Activated CD4-positive, alpha-beta T cell treated with anti-CD3 and anti-CD28 coated beads, Interleukin-2, amount 50 U/mL, for 48 hours (primary cell): Measurements from ENCODE around the gene PTTG2.
"Not testable (repeated sequence)": the region's sequence is repeated elsewhere in the genome, so short reads cannot be mapped to it uniquely, and the experiment has no call there.

Source experiments
- DNase-seq, 2 experiments: peaks; one replicate each; pipeline ENCODE4 v3.0.0-alpha.2; 2020

The PTTG2 gene

DNA sequence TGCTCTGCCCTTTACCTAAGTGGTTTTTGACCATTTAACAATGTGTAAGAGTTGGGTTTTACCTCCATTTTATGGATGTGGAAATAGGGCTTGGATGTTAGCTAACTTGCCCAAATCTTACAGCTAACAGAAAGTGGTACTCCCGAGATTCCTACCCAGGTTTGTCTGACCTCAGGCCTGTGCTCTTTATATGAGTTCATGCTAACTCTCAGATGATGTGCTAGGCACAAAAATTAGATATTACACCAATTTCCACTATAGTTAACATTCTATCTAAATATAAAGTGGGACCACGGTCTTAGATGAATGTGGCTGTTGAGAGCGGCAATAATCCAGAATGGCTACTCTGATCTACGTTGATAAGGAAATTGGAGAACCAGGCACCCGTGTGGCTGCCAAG, at the start of gene PTTG2:
TSS of gene PTTG2 (plus strand) at position 301 of the 400 bp plus-strand sequence. CDS start at position 338, 37 bp downstream.
- DNase-seq: no peak

DNA sequence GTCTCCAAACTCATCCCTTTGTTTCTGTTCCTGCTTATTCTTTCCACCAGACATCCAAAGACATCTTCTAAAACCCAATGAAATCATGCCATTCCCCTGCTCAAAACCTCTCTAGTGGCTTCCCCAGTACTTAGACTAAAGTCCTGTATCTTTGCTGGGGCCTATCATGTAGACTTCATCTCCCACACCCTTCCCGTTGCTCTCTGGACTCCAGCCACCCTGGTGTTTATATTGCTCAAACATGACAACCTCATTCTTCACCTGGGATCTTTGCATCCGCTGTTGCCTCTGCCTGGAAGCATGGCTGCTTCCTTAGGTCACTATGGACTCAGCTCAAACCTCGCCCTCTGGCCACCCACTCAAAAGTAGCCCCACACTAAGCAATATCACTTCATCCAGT, 45.7 kb upstream of the PTTG2 start:
- no peak for DNase-seq

DNA sequence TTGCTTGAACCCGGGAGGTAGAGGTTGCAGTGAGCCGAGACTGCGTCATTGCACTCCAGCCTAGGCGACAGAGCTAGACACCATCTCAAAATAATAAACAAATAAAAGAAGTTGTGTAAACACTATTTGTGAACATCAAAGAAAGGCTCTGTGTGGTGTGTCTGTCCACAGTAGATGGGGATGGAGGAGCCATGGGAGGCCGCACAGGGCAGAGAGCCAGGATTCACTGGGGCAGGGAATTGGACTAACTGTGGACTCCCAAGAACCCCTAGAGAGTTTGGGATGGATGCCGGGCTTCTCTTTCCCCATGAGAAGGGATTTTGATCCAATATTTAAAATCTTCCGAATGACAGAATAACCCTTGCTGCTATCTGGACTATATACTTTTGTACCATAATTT, 42.8 kb upstream of the PTTG2 start:
- DNase-seq: no peak

DNA sequence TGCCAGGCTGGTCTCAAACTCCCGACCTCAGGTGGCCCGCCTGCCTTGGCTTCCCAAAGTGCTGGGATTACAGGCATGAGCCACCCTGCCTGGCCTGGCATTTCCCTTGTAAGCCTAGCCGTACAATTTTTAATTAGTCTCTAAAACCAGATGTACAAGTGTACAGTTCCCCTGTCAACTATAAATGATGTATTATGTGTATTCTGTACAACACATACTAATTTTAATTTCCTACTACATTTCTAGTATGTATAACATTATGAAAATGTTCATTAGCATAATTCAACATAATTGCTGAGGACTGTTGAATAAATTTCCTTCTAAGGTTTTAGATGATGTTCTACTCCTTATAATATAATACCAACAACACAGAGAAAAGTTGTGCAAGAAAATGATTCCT, 41.5 kb upstream of the PTTG2 start:
- no peak for DNase-seq

- DNase-seq: no peak
These were observed 37.9 kb upstream of the PTTG2 start for GRCh38 chr4:37922328-37922727.

- DNase-seq: not testable (repeated sequence)
These were observed 37.1 kb upstream of the PTTG2 start for GRCh38 chr4:37923089-37923488.

GRCh38 chr4:37924946-37925345, 35.3 kb upstream of the PTTG2 start:
- no peak for DNase-seq

DNA sequence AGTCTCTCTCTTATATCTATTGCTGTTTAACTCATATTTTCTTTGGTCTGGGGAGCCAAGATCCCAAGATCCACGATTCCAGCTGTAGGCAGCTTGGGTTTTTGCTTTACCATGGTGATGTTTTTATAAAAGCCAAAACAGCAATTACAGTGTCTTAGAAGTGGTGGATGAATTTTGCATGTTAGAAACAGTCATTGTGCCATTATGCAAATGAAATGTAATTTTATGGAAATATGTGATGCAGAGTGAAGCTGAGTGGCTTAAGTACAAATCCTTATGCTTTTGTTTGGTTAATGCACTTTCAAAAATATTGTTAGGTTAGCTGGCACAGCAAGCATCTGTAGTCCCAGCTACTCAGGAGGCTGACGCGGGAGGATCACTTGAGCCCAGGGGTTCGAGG, 32.8 kb upstream of the PTTG2 start:
- DNase-seq: no peak

DNA sequence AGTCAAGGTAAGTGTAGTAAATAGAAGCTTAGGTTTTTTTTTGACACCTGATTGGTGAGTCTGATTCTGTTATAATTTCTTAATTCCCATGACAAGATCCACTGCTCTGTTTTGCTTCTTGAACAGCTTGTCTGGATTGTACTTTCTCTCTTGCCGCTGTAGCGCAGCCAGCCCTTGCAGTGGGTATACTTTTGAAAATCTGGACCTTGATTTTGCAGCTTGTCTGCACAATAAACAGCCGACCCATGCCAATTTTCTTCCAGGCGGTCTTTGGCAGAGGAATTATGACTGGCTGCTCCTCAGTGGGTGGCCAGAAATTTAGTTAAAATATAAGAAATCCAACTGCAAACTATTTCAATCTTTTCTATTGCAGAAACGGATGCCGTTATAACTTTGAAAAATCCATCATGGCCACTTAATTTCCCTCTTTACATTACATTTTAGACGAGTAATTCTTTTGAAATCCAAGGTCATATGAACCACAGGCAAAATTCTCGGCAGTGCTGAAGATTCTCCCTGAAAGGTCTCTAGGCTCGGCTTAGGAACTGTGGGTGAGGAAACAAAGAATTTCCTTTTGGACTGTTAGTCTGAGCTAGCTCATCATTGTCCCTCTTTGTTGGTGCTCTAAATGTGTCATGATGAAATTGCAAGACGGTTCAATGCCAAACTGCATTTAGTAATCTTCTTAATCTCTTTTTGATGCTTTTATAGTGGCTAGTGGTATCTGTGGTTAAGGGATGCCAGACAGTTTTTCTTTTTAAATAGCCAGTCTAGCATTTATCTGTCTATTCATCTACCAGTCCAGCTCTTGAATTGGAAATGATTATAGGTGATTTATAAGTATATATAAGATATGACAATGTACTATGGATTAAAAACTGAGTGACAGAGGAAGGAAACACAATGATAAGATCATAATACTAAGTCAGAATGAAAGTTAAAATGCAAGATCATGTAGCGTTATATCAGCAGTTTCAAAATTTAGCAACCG, 31.5 kb upstream of the PTTG2 start:
- DNase-seq: no peak

DNA sequence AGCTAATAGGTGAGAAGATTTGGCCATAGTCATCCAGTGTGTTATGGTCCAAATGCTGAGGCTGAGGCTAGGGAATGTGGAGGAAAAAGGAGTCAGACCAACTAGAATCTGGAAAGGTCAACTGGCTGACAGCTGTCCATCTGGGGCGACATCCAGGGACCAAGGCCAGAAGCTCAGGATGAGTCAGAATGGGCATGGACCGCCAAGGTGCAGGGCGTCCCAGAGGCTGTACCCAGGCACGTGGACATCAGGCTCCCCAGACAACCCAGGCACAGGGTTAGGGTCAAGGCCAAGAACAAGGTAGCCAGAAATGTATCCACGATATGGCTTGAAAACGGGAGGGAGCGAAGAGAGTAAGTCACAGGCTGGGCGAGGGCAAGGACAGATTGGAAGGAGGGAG, 26.1 kb upstream of the PTTG2 start:
- no peak for DNase-seq

DNA sequence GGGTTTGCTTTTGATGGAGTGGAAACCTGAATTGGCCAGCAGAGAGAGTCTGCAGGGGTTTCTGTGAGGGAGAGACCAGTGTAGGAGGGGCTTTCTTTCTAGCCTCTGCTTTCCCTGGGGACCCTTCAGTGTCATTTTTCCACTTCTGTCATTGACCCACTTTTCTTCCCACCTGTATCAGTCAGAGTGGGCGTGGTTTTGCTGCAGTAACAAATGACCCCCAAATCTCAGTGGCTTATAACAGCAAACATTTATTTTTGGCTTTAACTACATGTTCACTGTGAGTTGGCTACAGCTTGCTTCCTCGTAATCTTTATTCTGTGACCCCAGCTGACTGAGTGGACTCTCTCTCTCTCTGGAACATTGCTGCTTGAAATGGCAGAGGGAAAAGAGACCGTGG, 25.6 kb upstream of the PTTG2 start:
- DNase-seq: no peak

DNA sequence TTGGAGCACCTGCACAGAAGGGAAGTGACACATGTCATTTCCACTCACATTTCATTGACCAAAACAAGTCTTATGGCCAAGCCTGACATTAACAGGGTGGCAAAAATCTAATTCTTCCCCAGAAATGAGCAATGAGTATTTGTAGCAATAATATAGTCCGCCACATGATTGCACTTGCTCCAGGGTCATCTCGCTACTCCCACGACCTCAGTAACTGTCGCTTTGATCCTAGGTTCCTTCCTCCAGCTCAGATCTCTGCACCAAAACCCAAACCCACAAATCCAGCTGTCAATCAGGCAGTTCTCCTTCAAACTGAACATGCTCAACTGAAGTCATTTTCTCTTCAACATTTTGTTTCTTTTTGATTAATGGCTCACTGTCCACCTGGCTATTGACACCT, 25.2 kb upstream of the PTTG2 start:
- DNase-seq: no peak

DNA sequence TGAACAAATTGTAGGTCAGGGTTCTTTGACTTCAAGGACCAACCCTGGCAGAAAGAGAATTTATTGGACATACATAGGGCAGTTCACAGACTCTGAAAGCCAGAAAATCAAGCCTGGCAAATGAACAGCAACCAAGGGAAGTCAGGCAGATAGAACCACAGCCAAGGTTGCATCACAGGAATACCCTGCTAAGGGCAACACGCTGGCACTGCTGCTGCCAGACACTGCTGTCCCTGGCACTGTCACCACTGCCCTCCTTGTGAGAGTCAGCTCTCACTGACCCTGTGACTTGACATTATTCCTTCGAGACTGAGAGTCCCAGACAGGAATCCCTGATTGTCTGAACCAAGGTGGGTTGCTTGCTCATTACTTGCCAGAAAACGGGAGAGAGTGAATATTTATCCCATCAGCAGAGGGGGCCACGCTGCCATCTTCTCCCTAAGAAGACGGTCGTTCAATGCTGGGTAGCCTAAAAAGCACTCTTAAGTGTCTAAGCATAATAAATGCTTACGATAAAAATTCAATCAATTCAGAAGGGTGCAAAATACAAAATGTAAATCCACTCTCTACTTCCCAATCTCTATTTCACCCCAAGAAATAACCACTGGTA, 23.2 kb upstream of the PTTG2 start:
- no peak for DNase-seq

DNA sequence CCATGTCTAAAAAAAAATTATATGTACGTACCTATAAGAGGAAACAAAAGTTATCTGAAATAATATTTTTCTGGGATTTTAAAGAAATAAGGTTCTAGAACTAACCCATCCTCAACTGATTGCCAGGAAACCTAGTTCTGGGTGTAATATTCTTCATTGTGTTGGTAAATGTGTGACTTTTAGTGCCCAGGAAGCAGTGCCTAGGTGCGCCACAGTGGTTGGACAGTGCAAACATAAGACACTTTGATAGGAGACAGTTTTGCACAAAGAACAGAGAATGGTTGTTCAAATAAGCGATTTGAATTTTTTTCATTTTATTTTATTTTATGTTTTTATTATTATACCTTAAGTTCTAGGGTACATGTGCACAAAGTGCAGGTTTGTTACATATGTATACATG, 22.0 kb upstream of the PTTG2 start:
- DNase-seq: no peak

GRCh38 chr4:37946503-37947179, 13.6 kb upstream of the PTTG2 start:
- DNase-seq: no peak

GRCh38 chr4:37948542-37948941, 11.7 kb upstream of the PTTG2 start:
- DNase-seq: no peak

- DNase-seq: no peak
These were observed 10.4 kb upstream of the PTTG2 start for GRCh38 chr4:37949636-37950426.

DNA sequence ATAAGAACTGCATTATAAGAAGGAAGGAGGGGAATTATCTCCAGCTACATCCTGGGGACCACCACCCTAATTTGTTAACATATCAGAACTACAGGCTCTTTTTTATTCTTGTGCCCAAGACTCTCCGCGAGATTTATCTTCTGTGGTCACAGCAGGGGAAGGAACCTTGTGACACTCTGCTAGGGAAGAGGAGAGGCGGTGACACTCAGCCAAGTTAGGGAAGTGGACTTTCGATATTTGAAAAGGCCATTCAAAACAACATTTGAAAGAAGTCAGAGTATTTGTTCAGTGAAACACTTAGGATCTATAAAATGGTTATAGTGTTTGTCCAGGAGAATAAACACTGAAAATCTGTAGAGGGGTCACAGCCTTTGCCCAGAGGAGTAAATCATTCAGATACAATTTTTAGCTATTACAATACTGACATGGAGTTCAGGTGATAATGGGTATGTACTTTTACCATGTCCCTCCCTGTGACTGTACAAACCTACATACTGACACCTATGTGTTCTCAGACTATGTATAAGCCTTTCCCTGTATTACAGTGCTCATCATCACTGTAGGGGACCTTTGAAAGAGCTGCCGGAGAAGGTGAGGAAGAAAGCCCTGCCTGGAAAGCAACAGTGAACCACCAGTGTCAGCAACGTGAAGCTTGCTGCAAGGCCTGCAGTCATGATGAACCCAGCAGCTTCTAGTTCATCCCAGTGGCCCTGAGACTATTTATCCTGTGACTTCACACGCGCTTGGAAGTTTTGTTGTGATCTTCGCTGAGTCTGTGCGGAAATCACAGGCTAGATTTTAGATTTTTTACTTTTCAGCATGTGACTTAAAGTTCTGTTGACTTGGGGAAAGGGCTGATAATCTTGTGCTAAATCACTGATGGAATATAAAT, 8.5 kb upstream of the PTTG2 start:
- no peak for DNase-seq

DNA sequence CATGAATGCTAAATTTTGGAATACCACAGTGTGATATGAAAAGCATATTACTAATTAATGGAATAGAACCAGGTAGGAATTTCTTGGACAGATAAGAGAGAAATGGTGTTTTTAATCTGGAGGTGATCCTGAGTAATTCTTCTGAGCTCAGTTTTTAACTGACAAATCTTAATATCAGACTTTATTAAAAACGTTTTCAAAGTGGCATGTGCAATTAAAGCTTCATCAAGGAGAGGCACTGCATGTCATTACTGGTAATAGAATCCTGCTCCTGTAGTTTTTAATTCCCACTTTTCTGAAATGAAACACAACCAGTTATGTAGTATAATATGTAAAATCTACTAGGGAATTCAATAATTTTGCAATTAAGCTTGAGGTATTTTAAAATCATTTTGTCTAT, 7.0 kb upstream of the PTTG2 start:
- DNase-seq: no peak

DNA sequence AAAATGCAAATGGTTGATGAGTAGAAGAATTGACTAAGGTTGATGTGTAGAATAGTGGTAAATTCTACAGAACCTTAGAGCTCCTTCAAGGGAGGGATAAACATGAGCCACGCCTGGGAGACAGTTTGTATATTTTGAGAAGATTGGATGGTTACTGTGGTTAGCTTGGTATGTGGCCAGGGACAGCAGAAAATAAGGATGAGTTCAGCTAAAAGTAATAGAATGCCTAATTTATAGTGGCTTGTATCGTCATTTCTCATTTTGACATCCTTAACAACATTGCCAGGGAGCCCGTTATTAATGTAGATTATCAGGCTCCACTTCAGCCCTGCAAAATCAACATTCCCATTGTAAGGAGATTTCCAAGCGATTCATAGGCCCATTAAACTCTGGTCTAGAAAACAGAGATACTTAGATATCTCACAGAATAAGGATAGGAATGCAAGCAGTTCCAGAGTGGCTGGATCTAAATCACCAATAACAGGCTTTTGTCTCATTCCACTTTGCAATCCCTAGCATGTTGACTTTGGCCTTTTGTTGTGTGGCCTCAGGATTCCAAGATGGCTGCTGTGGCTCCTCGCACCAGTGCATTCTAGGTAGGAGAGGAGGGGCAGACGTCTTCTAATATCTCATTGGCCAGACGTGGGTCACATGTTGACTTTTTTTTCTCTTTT, 6.4 kb upstream of the PTTG2 start:
- no peak for DNase-seq

- DNase-seq: no peak
These were observed 3.3 kb upstream of the PTTG2 start for GRCh38 chr4:37956941-37957340.
